Left ventricle myocardium inferior (tissue), 1 donor: Measurements from ENCODE around the gene CPA1. TPM values are rescaled to one million over a fixed set of nuclear protein-coding genes. Genes with fewer than 3 reads are reported as not detected.

ENCODE experiments used
- DNase-seq: peaks from one replicate; pipeline ENCODE4 v3.0.0-alpha.2; 2020
- H3K27ac ChIP-seq: fragments of 200-600 bp; replicated peaks from 2 replicates; pipeline ENCODE4 v1.8.0; 2021
- H3K27me3 ChIP-seq: fragments of 200-600 bp; 2 replicates; pipeline ENCODE4 v1.8.0; 2021; ENCODE audit warnings: low read depth
- H3K36me3 ChIP-seq: fragments of 200-600 bp; 2 replicates; pipeline ENCODE4 v1.8.0; 2021
- H3K4me1 ChIP-seq: fragments of 200-600 bp; 2 replicates; pipeline ENCODE4 v1.8.0; 2021
- H3K4me3 ChIP-seq: fragments of 200-600 bp; 2 replicates; pipeline ENCODE4 v1.8.0; 2021; ENCODE audit warnings: mild to moderate bottlenecking, moderate library complexity
- H3K9me3 ChIP-seq: fragments of 200-600 bp; replicated peaks from 2 replicates; pipeline ENCODE4 v1.8.0; 2021
- intact Hi-C: fragments of 100-400 bp; cut with micrococcal nuclease; formaldehyde crosslinking; loops from one replicate; pipeline ENCODE4 v1.11.0; 2022
- total RNA-seq: library from RNA; stranded (reverse); fragmentation: NEBNext Ultra II Directional; extraction: Animal tissue kit (Norgen Biotek cat#: 25700); gene quantifications from one replicate; pipeline ENCODE4 v1.2.1, GENCODE V29; 2021
- TF ChIP-seq, protein P1 (sequence below): fragments of 200-600 bp; IDR thresholded peaks from 2 replicates; pipeline ENCODE4 v1.8.0; 2021; ENCODE audit warnings: antibody characterized with exemption, mild to moderate bottlenecking, borderline replicate concordance
- donor health status: DM: no; HTN: yes; CAD: no; lungs with severe emphysema.

Gene CPA1
- total RNA-seq, 1 donor from 2014 or later, result not detected

DNA sequence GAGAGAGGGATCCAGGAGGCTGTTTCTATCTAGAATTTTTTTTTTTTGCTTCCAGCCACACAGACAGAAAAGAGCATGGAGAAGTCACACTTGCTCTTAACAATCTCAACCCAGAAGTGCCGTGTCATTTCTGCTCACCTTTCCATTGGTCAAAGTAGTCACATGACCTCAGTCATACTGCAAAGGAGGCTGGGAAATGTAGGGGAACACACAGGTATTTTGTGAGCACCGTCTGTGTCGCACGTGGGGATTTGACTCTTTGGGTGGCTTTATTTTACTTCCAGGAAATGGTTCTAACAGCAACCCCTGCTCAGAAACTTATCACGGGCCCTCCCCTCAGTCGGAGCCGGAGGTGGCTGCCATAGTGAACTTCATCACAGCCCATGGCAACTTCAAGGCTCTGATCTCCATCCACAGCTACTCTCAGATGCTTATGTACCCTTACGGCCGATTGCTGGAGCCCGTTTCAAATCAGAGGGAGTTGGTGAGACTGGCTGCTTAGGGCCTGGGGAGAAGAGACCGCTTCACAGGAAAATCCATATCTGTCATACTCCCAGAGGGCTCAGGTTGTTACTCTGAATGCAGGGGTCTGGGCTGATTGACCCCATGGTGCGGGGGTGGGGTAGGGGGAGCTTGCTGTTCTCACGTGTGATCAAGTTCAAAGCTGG, 13.1 kb upstream of the CPA1 start:
- no peak for DNase-seq
- Histone ChIP-seq H3K9me3 (no peaks in the 10 kb centered on the region), H3K27ac (no peak overlapping the region), H3K27me3 (no peaks in the 10 kb centered on the region), H3K4me3 (no peak overlapping the region), H3K4me1 (peaks cover 22% of the 10 kb centered on the region), H3K36me3 (no peaks in the 10 kb centered on the region)
- TF ChIP-seq, protein P1, sequence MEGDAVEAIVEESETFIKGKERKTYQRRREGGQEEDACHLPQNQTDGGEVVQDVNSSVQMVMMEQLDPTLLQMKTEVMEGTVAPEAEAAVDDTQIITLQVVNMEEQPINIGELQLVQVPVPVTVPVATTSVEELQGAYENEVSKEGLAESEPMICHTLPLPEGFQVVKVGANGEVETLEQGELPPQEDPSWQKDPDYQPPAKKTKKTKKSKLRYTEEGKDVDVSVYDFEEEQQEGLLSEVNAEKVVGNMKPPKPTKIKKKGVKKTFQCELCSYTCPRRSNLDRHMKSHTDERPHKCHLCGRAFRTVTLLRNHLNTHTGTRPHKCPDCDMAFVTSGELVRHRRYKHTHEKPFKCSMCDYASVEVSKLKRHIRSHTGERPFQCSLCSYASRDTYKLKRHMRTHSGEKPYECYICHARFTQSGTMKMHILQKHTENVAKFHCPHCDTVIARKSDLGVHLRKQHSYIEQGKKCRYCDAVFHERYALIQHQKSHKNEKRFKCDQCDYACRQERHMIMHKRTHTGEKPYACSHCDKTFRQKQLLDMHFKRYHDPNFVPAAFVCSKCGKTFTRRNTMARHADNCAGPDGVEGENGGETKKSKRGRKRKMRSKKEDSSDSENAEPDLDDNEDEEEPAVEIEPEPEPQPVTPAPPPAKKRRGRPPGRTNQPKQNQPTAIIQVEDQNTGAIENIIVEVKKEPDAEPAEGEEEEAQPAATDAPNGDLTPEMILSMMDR, result no peak
- intact Hi-C loops, result no loop called here

DNA sequence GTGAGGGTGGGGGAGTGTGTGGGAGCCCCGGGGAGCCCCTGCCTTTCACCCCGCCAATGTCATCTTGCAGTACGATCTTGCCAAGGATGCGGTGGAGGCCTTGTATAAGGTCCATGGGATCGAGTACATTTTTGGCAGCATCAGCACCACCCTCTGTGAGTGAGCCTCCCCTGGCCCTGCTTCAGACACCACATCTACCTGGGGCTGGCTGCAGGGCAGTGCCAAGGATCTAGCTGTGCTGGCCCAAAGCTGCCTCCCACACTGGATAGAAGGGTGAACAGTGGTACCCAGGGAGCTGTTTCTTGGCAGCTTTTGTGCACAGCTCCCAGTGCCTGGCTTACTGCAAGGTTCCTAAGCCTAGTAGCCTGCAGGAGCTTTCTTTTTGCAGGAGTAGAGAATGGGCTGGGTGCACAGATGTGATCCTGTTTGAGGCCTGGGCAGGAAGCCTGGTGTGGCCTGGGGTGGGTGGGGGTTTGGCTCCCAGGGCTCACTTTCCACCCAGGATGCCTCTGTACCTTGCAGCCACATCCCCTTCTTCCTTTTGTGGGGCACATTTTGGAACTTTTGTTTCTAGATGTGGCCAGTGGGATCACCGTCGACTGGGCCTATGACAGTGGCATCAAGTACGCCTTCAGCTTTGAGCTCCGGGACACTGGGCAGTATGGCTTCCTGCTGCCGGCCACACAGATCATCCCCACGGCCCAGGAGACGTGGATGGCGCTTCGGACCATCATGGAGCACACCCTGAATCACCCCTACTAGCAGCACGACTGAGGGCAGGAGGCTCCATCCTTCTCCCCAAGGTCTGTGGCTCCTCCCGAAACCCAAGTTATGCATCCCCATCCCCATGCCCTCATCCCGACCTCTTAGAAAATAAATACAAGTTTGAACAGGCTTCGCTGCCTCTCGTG, 12.2 kb upstream of the CPA1 start:
- TF ChIP-seq, protein P1, result no peak
- Histone ChIP-seq H3K27ac (no peak overlapping the region), H3K36me3 (no peaks in the 10 kb centered on the region), H3K9me3 (no peaks in the 10 kb centered on the region), H3K4me1 (peaks cover 28% of the 10 kb centered on the region), H3K27me3 (no peaks in the 10 kb centered on the region), H3K4me3 (no peak overlapping the region)
- DNase-seq, result no peak
- intact Hi-C loops, result no loop called here

DNA sequence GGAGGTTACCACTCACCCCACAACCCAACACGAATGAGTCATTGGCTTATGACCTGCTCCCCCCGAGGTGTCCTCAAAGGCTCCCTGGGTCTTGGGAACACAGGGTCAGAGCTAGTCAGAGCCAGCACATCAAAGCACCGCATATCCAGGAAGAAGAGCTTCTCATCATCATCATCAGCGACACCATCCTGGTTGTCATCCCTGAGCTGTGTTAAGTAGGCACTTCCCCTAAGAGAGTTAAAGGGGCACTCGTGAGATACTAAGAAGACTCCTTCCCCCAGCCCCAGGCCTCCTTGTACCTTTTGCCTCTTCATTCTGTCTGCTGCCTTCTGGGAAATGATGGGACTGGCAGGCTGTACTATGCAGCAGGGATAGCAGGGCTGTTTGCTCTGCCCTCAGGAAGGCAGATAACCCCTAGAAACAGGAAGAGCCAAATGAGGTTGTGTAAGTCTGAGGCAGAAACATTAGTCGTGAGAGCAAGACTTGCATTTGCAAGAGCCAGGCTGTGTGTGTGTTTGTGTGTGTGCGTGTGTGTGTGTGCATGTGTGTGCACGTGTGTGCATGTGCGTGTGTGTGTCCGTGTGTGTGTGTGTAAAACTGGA, 11.1 kb upstream of the CPA1 start:
- peaks cover 34% of the 10 kb centered on the region for H3K4me1 ChIP-seq
- no peak for DNase-seq
- peak overlapping the region; percentile 8 for H3K27ac ChIP-seq
- TF ChIP-seq, protein P1, result no peak
- intact Hi-C loops, result no loop called here
- H3K9me3 ChIP-seq, result no peaks in the 10 kb centered on the region
- no peaks in the 10 kb centered on the region for H3K36me3 ChIP-seq
- no peak overlapping the region for H3K4me3 ChIP-seq
- no peaks in the 10 kb centered on the region for H3K27me3 ChIP-seq

DNA sequence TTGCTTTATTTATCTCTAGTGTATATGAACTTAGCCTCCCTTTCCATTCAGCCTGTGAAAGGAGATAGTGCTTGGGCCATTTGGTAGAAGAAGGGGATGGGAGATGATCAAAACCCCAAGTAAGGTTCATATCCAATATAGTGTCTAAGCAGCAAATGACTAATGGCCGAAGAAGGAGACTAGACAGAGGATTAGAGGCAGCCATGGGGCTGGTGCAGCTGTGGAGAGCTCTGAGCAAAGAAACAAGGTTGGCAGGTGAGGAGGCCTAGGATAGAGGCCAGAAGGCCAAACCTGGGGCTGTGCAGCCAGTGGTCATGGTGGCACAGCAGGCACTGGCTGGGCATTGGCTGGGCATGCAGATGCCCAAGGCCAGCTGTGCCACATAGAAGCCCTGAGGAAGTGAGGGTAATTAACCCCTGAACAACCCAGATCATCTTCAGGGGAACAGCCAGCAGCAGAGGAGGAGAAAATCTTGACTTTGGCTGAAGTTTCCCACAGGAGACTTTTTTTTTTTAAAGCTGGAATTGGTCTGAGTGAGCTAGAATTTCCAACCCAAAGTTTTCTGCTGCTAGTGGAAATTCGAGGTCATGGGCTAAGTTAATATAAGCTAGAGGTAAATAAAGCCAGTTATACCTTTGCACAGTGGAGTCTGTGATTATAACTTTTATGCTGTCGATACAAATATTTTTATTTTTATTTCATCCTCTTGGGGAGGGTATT, 10.3 kb upstream of the CPA1 start:
- intact Hi-C loops, result no loop called here
- no peak overlapping the region for H3K27ac ChIP-seq
- H3K4me3 ChIP-seq, result no peak overlapping the region
- TF ChIP-seq, protein P1, result no peak
- no peaks in the 10 kb centered on the region for H3K27me3 ChIP-seq
- H3K36me3 ChIP-seq, result no peaks in the 10 kb centered on the region
- peaks cover 34% of the 10 kb centered on the region for H3K4me1 ChIP-seq
- no peak for DNase-seq
- H3K9me3 ChIP-seq, result no peaks in the 10 kb centered on the region

DNA sequence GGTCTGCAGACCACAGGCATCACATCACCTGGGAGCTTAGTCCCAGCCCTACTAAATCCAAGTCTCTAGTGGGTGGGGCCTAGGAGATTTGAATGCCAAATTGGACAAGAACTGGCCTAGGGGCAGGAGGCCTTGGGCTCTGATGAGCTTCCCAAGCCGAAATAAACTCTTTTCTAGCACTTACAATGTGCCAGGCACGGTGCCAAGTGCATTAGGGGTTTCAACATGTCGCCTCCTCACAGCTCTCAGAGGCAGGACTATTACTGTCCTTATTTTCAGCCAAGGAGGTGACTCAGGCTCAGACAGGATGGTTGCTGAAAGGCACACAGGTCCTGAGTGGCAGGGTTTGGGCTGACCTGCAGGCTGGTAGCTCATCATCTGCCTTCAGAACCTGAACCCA, 9.2 kb upstream of the CPA1 start:
- intact Hi-C loops, result no loop called here
- DNase-seq, result no peak
- H3K4me3 ChIP-seq, result no peak overlapping the region
- peaks cover 34% of the 10 kb centered on the region for H3K4me1 ChIP-seq
- no peak overlapping the region for H3K27ac ChIP-seq
- TF ChIP-seq, protein P1, result no peak
- H3K27me3 ChIP-seq, result no peaks in the 10 kb centered on the region
- H3K36me3 ChIP-seq, result no peaks in the 10 kb centered on the region
- peaks cover 2% of the 10 kb centered on the region for H3K9me3 ChIP-seq
